H1 (cell line): Measurements from ENCODE around the gene TMSB4Y. TPM values are rescaled to one million over a fixed set of nuclear protein-coding genes. Genes with fewer than 3 reads are reported as not detected.

Experiments
- polyA plus RNA-seq, 7 experiments: library from polyadenylated mRNA; depleted of rRNA in 3 of 7; stranded (reverse) in 5 of 7; unstranded in 2 of 7; fragments of >200 nt in 5 of 7; fragments of 200-250 nt in 2 of 7; gene quantifications; 1 replicate in 5 of 7; 2 replicates in 1 of 7; 4 replicates in 1 of 7; pipeline versions ENCODE4 v1.2.1 to v1.2.3, GENCODE V29; 2011 to 2013; ENCODE audit warnings: missing spikeins in 2 of 7, mixed read lengths in 2 of 7
- total RNA-seq: library from RNA; stranded (reverse); fragmentation: NEBNext Ultra II Directional; extraction: Animal tissue kit (Norgen Biotek cat#: 25700); gene quantifications from 2 replicates; pipeline ENCODE4 v1.2.1, GENCODE V29; 2021

TMSB4Y gene
- total and polyA plus RNA-seq, 2 of the 8 experiments (the other 6 are each of a cell fraction or from before 2014, with no cell fraction given) = 2.0 to 2.6 TPM

Other genes with a start within 250 kb of the TMSB4Y start
- gene UTY, start 223.9 kb upstream of the TMSB4Y start, total RNA-seq = 15.0 and 20.4 TPM in 2 replicates
- gene UTY, start 223.9 kb upstream of the TMSB4Y start, polyA plus RNA-seq (2011; rRNA removed) = 5.3 and 7.2 TPM in 2 replicates